ENCODE measurements around the gene C2CD2.

DNA sequence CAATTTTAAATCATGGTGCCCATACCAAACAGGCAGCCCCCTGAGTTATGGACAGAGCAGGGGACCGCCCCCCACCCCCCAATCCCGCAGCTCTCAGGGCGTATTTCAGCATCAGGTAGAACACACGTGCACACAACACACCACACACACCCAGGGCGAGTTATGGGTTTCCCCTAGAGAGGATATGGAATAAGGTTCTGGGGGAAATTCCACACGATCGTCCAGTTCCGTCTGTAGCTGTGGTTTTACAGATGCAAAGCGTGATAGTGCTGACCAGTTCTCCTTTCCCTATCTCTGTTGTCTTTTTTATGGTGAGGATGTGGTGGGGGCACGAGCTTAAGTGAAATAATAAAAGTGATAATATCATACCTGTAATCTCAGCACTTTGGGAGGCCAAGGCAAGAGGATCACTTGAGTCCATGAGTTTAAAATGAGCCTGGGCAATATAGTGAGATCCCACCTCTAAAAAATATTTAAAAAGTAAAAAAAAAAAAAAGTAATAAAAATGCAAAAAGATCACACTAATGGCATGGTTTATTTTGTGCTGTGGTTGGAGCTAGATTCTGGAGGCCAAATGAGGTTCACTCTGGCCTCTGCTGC is 25.1 kb downstream of the C2CD2 start:
- TF ChIP-seq, protein P1, sequence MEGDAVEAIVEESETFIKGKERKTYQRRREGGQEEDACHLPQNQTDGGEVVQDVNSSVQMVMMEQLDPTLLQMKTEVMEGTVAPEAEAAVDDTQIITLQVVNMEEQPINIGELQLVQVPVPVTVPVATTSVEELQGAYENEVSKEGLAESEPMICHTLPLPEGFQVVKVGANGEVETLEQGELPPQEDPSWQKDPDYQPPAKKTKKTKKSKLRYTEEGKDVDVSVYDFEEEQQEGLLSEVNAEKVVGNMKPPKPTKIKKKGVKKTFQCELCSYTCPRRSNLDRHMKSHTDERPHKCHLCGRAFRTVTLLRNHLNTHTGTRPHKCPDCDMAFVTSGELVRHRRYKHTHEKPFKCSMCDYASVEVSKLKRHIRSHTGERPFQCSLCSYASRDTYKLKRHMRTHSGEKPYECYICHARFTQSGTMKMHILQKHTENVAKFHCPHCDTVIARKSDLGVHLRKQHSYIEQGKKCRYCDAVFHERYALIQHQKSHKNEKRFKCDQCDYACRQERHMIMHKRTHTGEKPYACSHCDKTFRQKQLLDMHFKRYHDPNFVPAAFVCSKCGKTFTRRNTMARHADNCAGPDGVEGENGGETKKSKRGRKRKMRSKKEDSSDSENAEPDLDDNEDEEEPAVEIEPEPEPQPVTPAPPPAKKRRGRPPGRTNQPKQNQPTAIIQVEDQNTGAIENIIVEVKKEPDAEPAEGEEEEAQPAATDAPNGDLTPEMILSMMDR (IDR thresholded peaks at IDR 0.05) = no peak
- no peak for TF ChIP-seq EZH2 (IDR thresholded peaks at IDR 0.05; ENCODE audit: borderline replicate concordance, insufficient read depth, low read depth, low read length, poor library complexity, severe bottlenecking)
